Measurements from ENCODE around the gene PRAME.
"Not testable (repeated sequence)": the region's sequence is repeated elsewhere in the genome, so short reads cannot be mapped to it uniquely, and the experiment has no call there.

DNA sequence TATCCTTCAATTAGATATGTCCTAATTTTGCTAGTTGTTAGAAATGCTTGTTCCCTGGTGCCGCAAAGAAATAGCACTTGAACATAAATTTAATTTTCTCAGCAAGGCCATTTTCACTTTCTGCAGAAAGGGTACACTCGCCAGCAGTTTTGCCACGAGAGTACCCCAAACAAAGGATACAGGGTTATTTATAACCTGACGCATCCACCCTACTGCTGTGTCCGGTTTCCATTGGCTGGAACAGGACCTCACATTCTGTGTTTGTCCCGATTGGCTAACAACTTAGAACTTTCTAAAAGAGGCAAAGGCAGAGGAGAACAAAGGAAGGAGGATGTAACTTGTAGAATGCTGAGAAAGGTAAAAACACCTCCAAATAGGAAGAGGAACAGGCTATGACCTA lies 49.2 kb downstream of the PRAME start:
- TF ChIP-seq, protein P1, sequence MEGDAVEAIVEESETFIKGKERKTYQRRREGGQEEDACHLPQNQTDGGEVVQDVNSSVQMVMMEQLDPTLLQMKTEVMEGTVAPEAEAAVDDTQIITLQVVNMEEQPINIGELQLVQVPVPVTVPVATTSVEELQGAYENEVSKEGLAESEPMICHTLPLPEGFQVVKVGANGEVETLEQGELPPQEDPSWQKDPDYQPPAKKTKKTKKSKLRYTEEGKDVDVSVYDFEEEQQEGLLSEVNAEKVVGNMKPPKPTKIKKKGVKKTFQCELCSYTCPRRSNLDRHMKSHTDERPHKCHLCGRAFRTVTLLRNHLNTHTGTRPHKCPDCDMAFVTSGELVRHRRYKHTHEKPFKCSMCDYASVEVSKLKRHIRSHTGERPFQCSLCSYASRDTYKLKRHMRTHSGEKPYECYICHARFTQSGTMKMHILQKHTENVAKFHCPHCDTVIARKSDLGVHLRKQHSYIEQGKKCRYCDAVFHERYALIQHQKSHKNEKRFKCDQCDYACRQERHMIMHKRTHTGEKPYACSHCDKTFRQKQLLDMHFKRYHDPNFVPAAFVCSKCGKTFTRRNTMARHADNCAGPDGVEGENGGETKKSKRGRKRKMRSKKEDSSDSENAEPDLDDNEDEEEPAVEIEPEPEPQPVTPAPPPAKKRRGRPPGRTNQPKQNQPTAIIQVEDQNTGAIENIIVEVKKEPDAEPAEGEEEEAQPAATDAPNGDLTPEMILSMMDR (IDR thresholded peaks at IDR 0.05; ENCODE audit: low read depth, low read length), result not testable (repeated sequence)
- TF ChIP-seq EZH2phosphoT487 (IDR thresholded peaks at IDR 0.05; ENCODE audit: low read depth), result not testable (repeated sequence)
